ENCODE results near the gene RALGAPA2. TPM values are rescaled to one million over a fixed set of nuclear protein-coding genes. Genes with fewer than 3 reads are reported as not detected.

The RALGAPA2 gene
- 1 to 10 TPM; 2.4 to 3.7 (median 3.2) TPM for total RNA-seq (2021; fragmentation: NEBNext Ultra II Directional; extraction: Animal tissue kit (Norgen Biotek cat#: 25700))
- long read RNA-seq, result 0 reads

- Mint-ChIP-seq H3K27me3 (ENCODE audit: insufficient read depth) (no peaks in the 10 kb centered on the region), H3K9me3 (no peaks in the 10 kb centered on the region), H3K36me3 (ENCODE audit: low read depth) (no peaks in the 10 kb centered on the region), H3K27ac (peak within 1 kb of the TSS; percentile 86), H3K4me3 (peak within 1 kb of the TSS; percentile 88), H3K4me1 (ENCODE audit: low read depth) (peaks cover 17% of the 10 kb centered on the region)
- TF ChIP-seq CTCF (IDR thresholded peaks at IDR 0.05), result no peak
- peak; percentile 97 for DNase-seq
Observed at GRCh38 chr20:20712474-20713243, at the start of gene RALGAPA2. TSS of gene RALGAPA2 (minus strand) at chr20:20712644. CDS start at chr20:20712480, 164 bp downstream.

GRCh38 chr20:20761301-20761700 lies 48.9 kb upstream of the RALGAPA2 start:
- H3K4me1 Mint-ChIP-seq (ENCODE audit: low read depth), result no peaks in the 10 kb centered on the region
- H3K9me3 Mint-ChIP-seq, result peaks cover 9% of the 10 kb centered on the region; the same call in 1 of the 2 replicates
- H3K36me3 Mint-ChIP-seq (ENCODE audit: low read depth), result no peaks in the 10 kb centered on the region
- no peak overlapping the region for H3K4me3 Mint-ChIP-seq
- H3K27me3 Mint-ChIP-seq (ENCODE audit: insufficient read depth), result 0 out of 2 replicates have a peak, but pooled peaks cover 5% of the 10 kb centered on the region
- DNase-seq, result no peak
- no peak for TF ChIP-seq CTCF (IDR thresholded peaks at IDR 0.05)
- no peak overlapping the region for H3K27ac Mint-ChIP-seq

- Mint-ChIP-seq H3K4me1 (ENCODE audit: low read depth) (no peaks in the 10 kb centered on the region), H3K36me3 (ENCODE audit: low read depth) (no peaks in the 10 kb centered on the region), H3K9me3 (peaks cover 9% of the 10 kb centered on the region; the same call in 1 of the 2 replicates), H3K4me3 (no peak overlapping the region), H3K27me3 (ENCODE audit: insufficient read depth) (0 out of 2 replicates have a peak, but pooled peaks cover 5% of the 10 kb centered on the region), H3K27ac (no peak overlapping the region)
- TF ChIP-seq CTCF (IDR thresholded peaks at IDR 0.05), result no peak
- DNase-seq, result no peak
Observed at GRCh38 chr20:20759132-20759531, 46.7 kb upstream of the RALGAPA2 start.

- Mint-ChIP-seq H3K27me3 (ENCODE audit: insufficient read depth) (no peaks in the 10 kb centered on the region), H3K27ac (no peak overlapping the region), H3K4me1 (ENCODE audit: low read depth) (no peaks in the 10 kb centered on the region)
Observed at GRCh38 chr20:20755674-20756319, 43.4 kb upstream of the RALGAPA2 start.

GRCh38 chr20:20755231-20755630 lies 42.8 kb upstream of the RALGAPA2 start:
- TF ChIP-seq CTCF (IDR thresholded peaks at IDR 0.05), result no peak
- H3K4me1 Mint-ChIP-seq (ENCODE audit: low read depth), result no peaks in the 10 kb centered on the region
- DNase-seq, result no peak
- no peak overlapping the region for H3K4me3 Mint-ChIP-seq
- no peak overlapping the region for H3K27ac Mint-ChIP-seq
- no peaks in the 10 kb centered on the region for H3K36me3 Mint-ChIP-seq (ENCODE audit: low read depth)
- H3K27me3 Mint-ChIP-seq (ENCODE audit: insufficient read depth), result no peaks in the 10 kb centered on the region
- H3K9me3 Mint-ChIP-seq, result peaks cover 6% of the 10 kb centered on the region; the same call in 1 of the 2 replicates

More at GRCh38 chr20:20755674-20756319, 43.4 kb upstream of the RALGAPA2 start:
- Mint-ChIP-seq H3K9me3 (peaks cover 6% of the 10 kb centered on the region; the same call in 1 of the 2 replicates), H3K4me3 (no peak overlapping the region), H3K36me3 (ENCODE audit: low read depth) (no peaks in the 10 kb centered on the region)
- no peak for TF ChIP-seq CTCF (IDR thresholded peaks at IDR 0.05)
- no peak for DNase-seq
